Stomach (tissue), 9 donors: ENCODE measurements around the gene PLCH2. TPM values are rescaled to one million over a fixed set of nuclear protein-coding genes. Genes with fewer than 3 reads are reported as not detected.
"Not testable (repeated sequence)": the region's sequence is repeated elsewhere in the genome, so short reads cannot be mapped to it uniquely, and the experiment has no call there.

ENCODE experiments used
- DNase-seq, 2 donors: peaks; one replicate each; pipeline versions ENCODE4 v3.0.0 to v3.0.0-alpha.2; 2013 to 2019
- H3K27ac ChIP-seq, 5 donors: fragments of 200-600 bp in 4 of 5; sonication (generic) in 4 of 5; one replicate each; pipeline ENCODE4 v1.5.1; 2013 to 2019; ENCODE audit warnings: mild to moderate bottlenecking in 1 of 5, moderate library complexity in 1 of 5
- H3K27me3 ChIP-seq, 3 donors: fragments of 200-600 bp; sonication (generic); one replicate each; pipeline ENCODE4 v1.5.1; 2017 to 2019; ENCODE audit warnings: mixed run types in 1 of 3
- H3K36me3 ChIP-seq, 4 donors: fragments of 200-600 bp; sonication (generic); 1 replicate in 3 of 4; 2 replicates in 1 of 4; pipeline ENCODE4 v1.5.1; 2016 to 2019
- H3K4me1 ChIP-seq, 4 donors: fragments of 200-600 bp; sonication (generic); one replicate each; pipeline ENCODE4 v1.5.1; 2016 to 2019
- H3K4me3 ChIP-seq, 4 donors: fragments of 200-600 bp; sonication (generic) in 3 of 4; one replicate each; pipeline ENCODE4 v1.5.1; 2016 to 2019; ENCODE audit warnings: mild to moderate bottlenecking in 1 of 4
- H3K9me3 ChIP-seq, 4 donors: fragments of 200-600 bp; sonication (generic); one replicate each; pipeline ENCODE4 v1.5.1; 2016 to 2019
- CTCF ChIP-seq, 7 experiments: fragments of 450-650 bp in 4 of 7; fragments of 200-600 bp in 3 of 7; sonication (generic) in 3 of 7; IDR thresholded peaks; one replicate each; pipeline ENCODE4 v1.5.1; 2016 to 2019; ENCODE audit warnings: antibody characterized with exemption in 7 of 7, control low read depth in 2 of 7, mild to moderate bottlenecking in 1 of 7
- EP300 ChIP-seq: sonication (generic); formaldehyde crosslinking; IDR thresholded peaks from one replicate; pipeline ENCODE4 v1.6.1; 2017; ENCODE audit warnings: antibody characterized with exemption
- POLR2A ChIP-seq, 4 donors: fragments of 450-650 bp; IDR thresholded peaks; one replicate each; pipeline ENCODE4 v1.6.1; 2016; ENCODE audit warnings: antibody characterized with exemption in 4 of 4, control low read depth in 2 of 4, mild to moderate bottlenecking in 1 of 4, moderate library complexity in 1 of 4
- POLR2AphosphoS5 ChIP-seq, 3 donors: sonication (generic); formaldehyde crosslinking; IDR thresholded peaks; one replicate each; pipeline ENCODE4 v1.6.1; 2016; ENCODE audit warnings: antibody characterized with exemption in 3 of 3
- WGBS, 5 donors: extraction: QIAGEN DNeasy Blood & Tissue Kit in 3 of 5; methylation state at CpG; one replicate each; pipeline versions ENCODE4 v1.1.5 to v1.1.7; 2013 to 2018; 5-methylcytosine and 5-hydroxymethylcytosine counted together
- intact Hi-C: fragments of 100-400 bp; cut with DNase I; formaldehyde crosslinking; loops from one replicate; pipeline ENCODE4 v1.15.1; 2023; ENCODE audit warnings: low total_unique reads
- polyA plus RNA-seq, 3 donors: library from polyadenylated mRNA; stranded (reverse); fragments of 200-250 nt; gene quantifications; one replicate each; pipeline ENCODE4 v1.2.3, GENCODE V29; 2013
- total RNA-seq, 5 donors: library from RNA; depleted of rRNA; stranded (reverse); fragments of >200 nt; gene quantifications; one replicate each; pipeline versions ENCODE4 v1.1.0 to v1.2.3, GENCODE V29; 2014 to 2016
- donor health status: healthy with polysubstance abuse.
- donor health status: Bipolar disorder and iron deficiency.
- donor health status: healthy.

Gene PLCH2
- total and polyA plus RNA-seq, 8 donors = 0.55 to 24.9 (median 1.0) TPM; not detected in 2

DNA sequence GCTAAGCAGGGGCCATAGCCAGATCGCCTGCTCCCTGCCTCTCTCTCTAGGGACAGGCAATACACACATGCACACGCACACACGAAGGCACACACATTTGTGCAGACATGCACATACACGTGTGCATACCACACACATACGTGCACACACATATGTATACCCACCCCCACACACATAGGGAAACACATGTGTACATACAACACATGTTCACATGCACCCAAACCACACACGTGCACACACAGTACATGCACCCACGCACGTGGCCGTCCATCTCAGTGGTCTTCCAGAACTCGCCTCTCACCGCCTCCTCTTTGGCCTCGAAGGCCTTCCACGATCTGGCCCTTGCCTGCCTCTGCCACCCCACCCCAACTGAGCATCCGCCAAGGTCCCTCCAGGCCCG, 38.5 kb upstream of the PLCH2 start:
- peaks cover 7 to 90% (median 40%) of the 10 kb centered on the region in 3 donors for H3K27me3 ChIP-seq
- no peak for TF ChIP-seq EP300
- no peak for TF ChIP-seq CTCF (IDR thresholded peaks at IDR 0.05)
- TF ChIP-seq POLR2A (IDR thresholded peaks at IDR 0.05) = no peak
- no peak for TF ChIP-seq POLR2AphosphoS5 (IDR thresholded peaks at IDR 0.05)
- WGBS, 5 donors = 82 to 90% (median 87%) methylated on average over 15 of the region's 15 CpGs

GRCh38 chr1:2438038-2438437, 38.1 kb upstream of the PLCH2 start:
- no peak overlapping the region for H3K4me3 ChIP-seq
- TF ChIP-seq CTCF (IDR thresholded peaks at IDR 0.05) (no peak), POLR2AphosphoS5 (IDR thresholded peaks at IDR 0.05) (no peak), POLR2A (IDR thresholded peaks at IDR 0.05) (no peak), EP300 (no peak)
- H3K36me3 ChIP-seq = no peaks in the 10 kb centered on the region
- DNase-seq = no peak
- WGBS, 5 donors = 53 to 63% (median 61%) methylated on average over 14 to 15 of the region's 15 CpGs
- intact Hi-C loops = loop anchor here (10.0 kb wide), 1 partner anchor 177 kb away; no protein-coding TSS in a partner anchor
- peaks cover 0 to 3% (median 1%) of the 10 kb centered on the region in 4 donors for H3K4me1 ChIP-seq
- H3K27me3 ChIP-seq = peaks cover 9 to 90% (median 40%) of the 10 kb centered on the region in 3 donors
- no peak overlapping the region for H3K27ac ChIP-seq
- no peaks in the 10 kb centered on the region for H3K9me3 ChIP-seq

More for the DNA sequence above, 38.5 kb upstream of the PLCH2 start:
- H3K27ac ChIP-seq = no peak overlapping the region
- intact Hi-C loops = loop anchor here (10.0 kb wide), 1 partner anchor 177 kb away; no protein-coding TSS in a partner anchor
- no peak for DNase-seq
- H3K36me3 ChIP-seq = no peaks in the 10 kb centered on the region
- no peaks in the 10 kb centered on the region for H3K9me3 ChIP-seq
- no peak overlapping the region for H3K4me3 ChIP-seq
- no peaks in the 10 kb centered on the region for H3K4me1 ChIP-seq

GRCh38 chr1:2438641-2439040, 37.4 kb upstream of the PLCH2 start:
- H3K27me3 ChIP-seq = peaks cover 13 to 90% (median 38%) of the 10 kb centered on the region in 3 donors
- TF ChIP-seq POLR2A (IDR thresholded peaks at IDR 0.05) = no peak
- no peak overlapping the region for H3K27ac ChIP-seq
- no peak for DNase-seq
- no peaks in the 10 kb centered on the region for H3K36me3 ChIP-seq
- no peaks in the 10 kb centered on the region for H3K9me3 ChIP-seq
- intact Hi-C loops = loop anchor here (10.0 kb wide), 1 partner anchor 176 kb away; no protein-coding TSS in a partner anchor
- H3K4me3 ChIP-seq = no peak overlapping the region
- peaks cover 0 to 7% (median 5%) of the 10 kb centered on the region in 4 donors for H3K4me1 ChIP-seq
- 68 to 92% (median 88%) methylated on average over 8 to 14 of the region's 14 CpGs for WGBS, 5 donors

- peaks cover 13 to 90% (median 38%) of the 10 kb centered on the region in 3 donors for H3K27me3 ChIP-seq
- intact Hi-C loops = loop anchor here (10.0 kb wide), 1 partner anchor 175 kb away; no protein-coding TSS in a partner anchor
- 53 to 81% (median 76%) methylated on average over 10 to 15 of the region's 15 CpGs for WGBS, 5 donors
- H3K36me3 ChIP-seq = no peaks in the 10 kb centered on the region
- H3K9me3 ChIP-seq = no peaks in the 10 kb centered on the region
- peaks cover 0 to 12% (median 7%) of the 10 kb centered on the region in 4 donors for H3K4me1 ChIP-seq
- no peak overlapping the region for H3K27ac ChIP-seq
- TF ChIP-seq CTCF (IDR thresholded peaks at IDR 0.05) = no peak
- TF ChIP-seq POLR2AphosphoS5 (IDR thresholded peaks at IDR 0.05) = no peak
- TF ChIP-seq POLR2A (IDR thresholded peaks at IDR 0.05) = no peak
- no peak for TF ChIP-seq EP300
- H3K4me3 ChIP-seq = no peak overlapping the region
- no peak for DNase-seq
These were observed 36.7 kb upstream of the PLCH2 start for GRCh38 chr1:2439369-2439768.

DNA sequence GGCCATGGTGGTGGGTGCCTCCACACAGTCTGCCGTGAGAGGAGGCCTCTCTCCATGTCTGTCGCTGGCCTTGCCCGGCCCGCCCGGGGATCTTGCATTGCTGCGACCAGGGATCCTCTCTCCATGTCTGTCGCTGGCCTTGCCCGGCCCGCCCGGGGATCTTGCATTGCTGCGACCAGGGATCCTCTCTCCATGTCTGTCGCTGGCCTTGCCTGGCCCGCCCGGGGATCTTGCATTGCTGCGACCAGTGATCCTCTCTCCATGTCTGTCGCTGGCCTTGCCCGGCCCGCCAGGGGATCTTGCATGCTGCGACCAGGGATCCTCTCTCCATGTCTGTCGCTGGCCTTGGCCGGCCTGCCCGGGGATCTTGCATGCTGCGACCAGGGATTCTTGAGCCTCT, 35.7 kb upstream of the PLCH2 start:
- H3K9me3 ChIP-seq, intact Hi-C loops, H3K4me3 ChIP-seq, H3K27ac ChIP-seq, H3K36me3 ChIP-seq: not testable (repeated sequence)
- H3K27me3 ChIP-seq = peaks cover 13 to 90% (median 36%) of the 10 kb centered on the region in 3 donors
- DNase-seq = peak in 1 of 2 donors; percentile 27
- H3K4me1 ChIP-seq = peaks cover 0 to 12% (median 7%) of the 10 kb centered on the region in 4 donors
- 91 to 95% (median 92%) methylated on average over 10 to 23 of the region's 23 CpGs for WGBS, 5 donors
